Activated T-cell treated with anti-CD3 and anti-CD28 coated beads, Interleukin-2, amount 50 U/mL, for 24 hours (primary cell): ENCODE measurements around the gene MOXD1.

Experiments
- DNase-seq: peaks from one replicate; pipeline ENCODE4 v3.0.0-alpha.2; 2020
- H3K27ac Mint-ChIP-seq: 2 replicates; pipeline ENCODE4 v1.8.0; 2020; ENCODE audit warnings: mild to moderate bottlenecking, mixed read lengths
- H3K27me3 Mint-ChIP-seq: 2 replicates; pipeline ENCODE4 v1.8.0; 2020; ENCODE audit warnings: mixed read lengths
- H3K36me3 Mint-ChIP-seq: 2 replicates; pipeline ENCODE4 v1.8.0; 2020; ENCODE audit warnings: low read depth, mixed read lengths
- H3K4me1 Mint-ChIP-seq: 2 replicates; pipeline ENCODE4 v1.8.0; 2020; ENCODE audit warnings: low read depth, mixed read lengths
- H3K4me3 Mint-ChIP-seq: 2 replicates; pipeline ENCODE4 v1.8.0; 2020; ENCODE audit warnings: mild to moderate bottlenecking, moderate library complexity, mixed read lengths
- H3K9me3 Mint-ChIP-seq: 2 replicates; pipeline ENCODE4 v1.8.0; 2020; ENCODE audit warnings: mixed read lengths

MOXD1 gene

DNA sequence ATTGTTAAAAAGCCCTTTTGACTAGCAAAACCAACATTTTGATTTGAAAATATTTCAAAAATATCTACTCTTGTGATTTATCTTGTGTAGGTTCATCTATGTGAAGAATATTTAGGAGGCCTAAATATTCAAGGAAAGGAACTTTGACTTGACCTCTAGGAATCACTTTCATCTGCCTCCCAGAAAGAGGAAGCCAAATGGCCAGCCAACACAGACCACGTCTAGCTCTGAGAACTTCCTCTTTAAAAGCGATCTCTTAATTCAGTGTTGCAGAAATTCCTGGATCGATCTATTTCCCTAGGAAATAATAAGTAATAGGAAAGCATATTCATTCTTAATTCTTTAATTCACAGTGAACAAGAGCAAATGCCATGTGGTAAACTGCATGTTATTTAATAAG, 9.6 kb upstream of the MOXD1 start:
- no peaks in the 10 kb centered on the region for H3K36me3 Mint-ChIP-seq
- H3K9me3 Mint-ChIP-seq: no peaks in the 10 kb centered on the region
- H3K4me3 Mint-ChIP-seq: no peak overlapping the region
- H3K27me3 Mint-ChIP-seq: peaks cover 62% of the 10 kb centered on the region
- no peak for DNase-seq
- H3K27ac Mint-ChIP-seq: no peak overlapping the region
- H3K4me1 Mint-ChIP-seq: no peaks in the 10 kb centered on the region

DNA sequence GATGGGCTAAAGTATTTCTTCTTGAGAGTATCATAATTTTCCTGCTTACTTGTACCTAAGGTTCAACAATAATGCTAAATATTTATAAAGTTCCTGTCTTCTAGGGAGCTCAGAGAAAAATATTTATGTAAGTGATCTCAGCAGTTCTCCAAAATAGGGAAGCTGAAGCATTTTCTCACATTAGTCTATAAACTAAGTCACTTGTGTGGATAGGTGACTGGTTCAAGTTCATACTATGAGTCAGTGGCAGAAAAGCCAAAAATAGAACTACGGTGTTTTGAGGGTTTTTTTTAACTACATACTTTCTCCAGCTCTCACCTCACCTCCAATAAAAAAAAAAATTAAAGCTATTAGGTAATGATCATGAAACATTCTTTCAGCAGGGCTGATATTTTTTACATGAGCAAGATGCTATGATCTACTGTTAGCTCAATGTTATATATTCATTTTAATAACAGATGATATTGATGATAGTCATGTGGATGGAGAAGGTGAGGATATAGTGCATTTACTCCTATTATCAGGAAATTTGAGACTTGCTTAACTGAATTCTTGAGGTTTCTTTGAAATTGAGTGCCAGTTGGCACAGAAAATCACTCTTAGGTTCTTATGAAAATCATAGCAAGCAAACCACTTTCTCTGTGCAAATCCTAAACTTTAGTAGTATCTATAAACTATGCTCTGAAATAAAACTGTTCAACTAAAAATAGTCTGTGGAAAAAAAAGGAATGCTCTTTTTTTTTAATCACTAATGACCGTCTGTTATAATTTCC, 4.1 kb upstream of the MOXD1 start:
- DNase-seq: no peak
- no peak overlapping the region for H3K27ac Mint-ChIP-seq

GRCh38 chr6:132404736-132405135, 3.5 kb upstream of the MOXD1 start:
- Mint-ChIP-seq H3K27ac (no peak overlapping the region), H3K27me3 (peaks cover 74% of the 10 kb centered on the region), H3K36me3 (no peaks in the 10 kb centered on the region), H3K4me3 (no peak overlapping the region), H3K4me1 (peaks cover 24% of the 10 kb centered on the region), H3K9me3 (no peaks in the 10 kb centered on the region)
- no peak for DNase-seq

More for the DNA sequence above, 4.1 kb upstream of the MOXD1 start:
- Mint-ChIP-seq H3K4me1 (peaks cover 23% of the 10 kb centered on the region), H3K4me3 (no peak overlapping the region), H3K36me3 (no peaks in the 10 kb centered on the region), H3K27me3 (peaks cover 73% of the 10 kb centered on the region), H3K9me3 (no peaks in the 10 kb centered on the region)

- no peaks in the 10 kb centered on the region for H3K9me3 Mint-ChIP-seq
- H3K36me3 Mint-ChIP-seq: no peaks in the 10 kb centered on the region
- no peak overlapping the region for H3K4me3 Mint-ChIP-seq
- peaks cover 78% of the 10 kb centered on the region for H3K27me3 Mint-ChIP-seq
- no peak for DNase-seq
- H3K27ac Mint-ChIP-seq: no peak overlapping the region
- peaks cover 24% of the 10 kb centered on the region for H3K4me1 Mint-ChIP-seq
These were observed 3.1 kb upstream of the MOXD1 start for GRCh38 chr6:132404330-132404729.

DNA sequence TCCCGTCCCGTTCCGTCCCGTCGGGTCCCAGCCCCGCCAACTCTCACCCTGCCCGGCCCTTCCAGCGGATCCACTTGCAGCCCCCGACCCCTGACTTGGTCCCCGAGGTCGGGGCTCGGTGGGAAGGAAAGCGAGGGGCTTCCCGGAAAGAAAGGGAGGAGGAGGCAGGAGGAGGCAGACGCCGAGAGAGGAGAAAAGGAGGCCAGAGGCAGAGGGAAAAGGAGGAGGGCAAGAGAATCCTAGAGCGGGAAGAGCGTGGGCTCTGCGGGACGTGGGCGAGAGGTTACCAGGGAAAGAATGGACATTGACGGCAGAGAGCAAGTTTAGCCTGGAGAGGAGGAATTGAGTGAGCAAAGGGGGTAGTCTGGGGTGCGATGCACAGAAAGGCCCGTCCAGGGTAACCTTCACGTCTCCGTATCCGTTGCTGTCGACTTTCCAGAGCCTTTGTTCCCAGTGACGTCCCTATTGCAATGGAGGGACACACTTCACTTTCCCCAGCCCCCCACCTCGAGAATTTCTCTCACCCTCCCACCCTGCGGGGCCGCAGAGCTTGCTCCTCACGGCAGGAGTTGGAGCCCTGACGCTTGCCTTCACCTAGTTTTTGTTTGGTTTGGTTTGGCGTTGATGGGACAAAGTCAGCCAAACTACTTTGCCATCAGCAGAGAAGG, 477 bp upstream of the MOXD1 start:
- H3K9me3 Mint-ChIP-seq: no peaks in the 10 kb centered on the region

GRCh38 chr6:132400555-132400882, 756 bp downstream of the MOXD1 start:
- Mint-ChIP-seq H3K4me3 (peak overlapping the region; percentile 46), H3K36me3 (no peaks in the 10 kb centered on the region), H3K27ac (no peak overlapping the region), H3K27me3 (peaks cover 77% of the 10 kb centered on the region), H3K9me3 (peaks cover 8% of the 10 kb centered on the region), H3K4me1 (peaks cover 24% of the 10 kb centered on the region)
- no peak for DNase-seq

More for the DNA sequence above, 477 bp upstream of the MOXD1 start:
- H3K27me3 Mint-ChIP-seq: peaks cover 76% of the 10 kb centered on the region
- peaks cover 24% of the 10 kb centered on the region for H3K4me1 Mint-ChIP-seq
- H3K4me3 Mint-ChIP-seq: peak overlapping the region; percentile 20
- no peak overlapping the region for H3K27ac Mint-ChIP-seq
- no peak for DNase-seq
- H3K36me3 Mint-ChIP-seq: no peaks in the 10 kb centered on the region

GRCh38 chr6:132399376-132400074, 1.8 kb downstream of the MOXD1 start:
- no peak for DNase-seq
- Mint-ChIP-seq H3K4me1 (peaks cover 15% of the 10 kb centered on the region), H3K4me3 (no peak overlapping the region), H3K27me3 (peaks cover 82% of the 10 kb centered on the region), H3K36me3 (no peaks in the 10 kb centered on the region), H3K9me3 (peaks cover 17% of the 10 kb centered on the region), H3K27ac (no peak overlapping the region)

- no peaks in the 10 kb centered on the region for H3K4me1 Mint-ChIP-seq
- peaks cover 31% of the 10 kb centered on the region for H3K9me3 Mint-ChIP-seq
- H3K27ac Mint-ChIP-seq: no peak overlapping the region
- H3K36me3 Mint-ChIP-seq: no peaks in the 10 kb centered on the region
- peaks cover 74% of the 10 kb centered on the region for H3K27me3 Mint-ChIP-seq
- H3K4me3 Mint-ChIP-seq: no peak overlapping the region
- DNase-seq: no peak
These were observed 6.2 kb downstream of the MOXD1 start for GRCh38 chr6:132395015-132395597.

GRCh38 chr6:132392792-132393191, 8.5 kb downstream of the MOXD1 start:
- Mint-ChIP-seq H3K27ac (no peak overlapping the region), H3K4me1 (no peaks in the 10 kb centered on the region), H3K36me3 (no peaks in the 10 kb centered on the region), H3K27me3 (peaks cover 63% of the 10 kb centered on the region), H3K4me3 (no peak overlapping the region), H3K9me3 (peaks cover 31% of the 10 kb centered on the region)
- no peak for DNase-seq

DNA sequence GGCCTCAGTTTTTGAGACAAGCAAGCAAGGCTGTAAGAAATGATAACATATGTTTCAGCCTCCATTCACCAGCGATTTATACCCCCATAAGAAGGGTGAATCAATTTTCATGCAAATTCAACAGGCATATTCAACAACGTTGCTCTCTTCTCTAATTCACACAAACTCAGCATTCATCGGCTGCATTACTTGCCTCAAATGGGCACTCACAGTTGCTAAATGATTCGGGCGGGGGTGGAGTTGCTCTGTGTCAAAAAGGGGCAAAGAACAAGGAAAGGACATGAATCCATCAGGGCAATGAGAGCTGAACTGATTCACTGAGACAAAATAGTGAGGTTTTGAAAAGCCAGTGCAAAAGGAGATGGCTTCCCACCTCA, 9.0 kb downstream of the MOXD1 start:
- DNase-seq: no peak
- Mint-ChIP-seq H3K4me1 (no peaks in the 10 kb centered on the region), H3K9me3 (peaks cover 31% of the 10 kb centered on the region), H3K4me3 (no peak overlapping the region), H3K27me3 (peaks cover 57% of the 10 kb centered on the region), H3K27ac (no peak overlapping the region), H3K36me3 (no peaks in the 10 kb centered on the region)

DNA sequence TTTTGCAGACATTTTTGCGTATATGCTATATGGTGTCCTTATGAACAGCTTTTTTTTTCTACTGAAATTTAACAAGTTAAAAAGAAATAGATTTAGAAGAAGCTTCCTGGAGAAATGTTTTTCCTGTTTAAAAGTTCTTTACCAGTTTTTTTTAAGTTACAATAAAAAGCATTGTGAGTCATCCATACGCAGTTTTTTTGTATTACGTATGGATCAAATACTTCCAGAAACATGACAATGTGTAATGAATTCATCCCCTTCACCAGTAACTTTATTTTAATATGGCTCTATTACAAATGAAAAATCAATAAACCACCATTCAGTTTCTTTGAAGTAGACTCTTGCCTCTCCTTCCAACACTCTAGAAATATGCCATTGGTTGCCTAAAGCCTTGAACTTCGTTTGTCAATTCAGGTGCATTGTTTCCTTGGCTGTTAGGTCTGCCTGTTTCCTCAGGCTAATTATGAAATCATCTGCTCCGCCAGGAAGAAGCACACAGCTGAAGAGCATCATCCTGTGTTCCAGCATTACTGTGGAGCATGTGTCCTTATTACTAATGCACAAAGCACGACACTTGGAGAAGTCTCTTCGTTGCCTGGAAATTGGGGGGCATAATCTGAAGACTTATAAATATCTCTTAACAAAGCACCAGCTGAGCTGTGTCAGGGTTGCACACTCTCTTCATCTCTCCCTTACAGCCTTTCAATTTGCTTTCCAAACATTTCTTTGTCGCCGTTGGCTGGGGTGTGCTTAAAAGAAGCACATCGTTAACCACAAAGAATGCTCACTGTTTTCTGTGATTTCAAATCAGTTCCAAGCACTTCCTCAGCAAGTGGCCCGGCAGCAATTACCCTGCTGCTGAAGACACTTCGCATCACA, 9.6 kb downstream of the MOXD1 start:
- Mint-ChIP-seq H3K36me3 (no peaks in the 10 kb centered on the region), H3K4me3 (no peak overlapping the region), H3K9me3 (peaks cover 31% of the 10 kb centered on the region), H3K27ac (no peak overlapping the region), H3K4me1 (no peaks in the 10 kb centered on the region), H3K27me3 (peaks cover 51% of the 10 kb centered on the region)
- no peak for DNase-seq

DNA sequence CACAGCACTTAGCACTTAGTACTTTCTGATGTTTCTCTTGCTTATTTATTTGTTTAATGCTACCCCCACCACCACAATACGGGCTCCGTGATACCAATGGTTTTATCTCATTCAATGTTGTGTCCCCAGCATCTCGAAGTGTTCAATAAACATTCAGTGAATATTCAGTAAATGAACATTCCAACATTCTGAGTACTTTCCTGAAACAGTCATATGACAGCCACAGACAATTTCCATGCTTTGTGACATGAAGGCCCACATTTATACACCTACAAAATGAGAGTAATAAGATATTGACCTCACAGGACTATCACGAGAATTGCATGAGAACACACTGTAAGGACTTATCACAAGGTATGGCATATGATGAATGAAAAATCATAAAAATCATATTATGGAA, 10.8 kb downstream of the MOXD1 start:
- H3K36me3 Mint-ChIP-seq: no peaks in the 10 kb centered on the region
- peaks cover 42% of the 10 kb centered on the region for H3K27me3 Mint-ChIP-seq
- no peak overlapping the region for H3K27ac Mint-ChIP-seq
- H3K4me3 Mint-ChIP-seq: no peak overlapping the region
- H3K9me3 Mint-ChIP-seq: peaks cover 22% of the 10 kb centered on the region
- DNase-seq: no peak
- no peaks in the 10 kb centered on the region for H3K4me1 Mint-ChIP-seq

- Mint-ChIP-seq H3K27me3 (peaks cover 42% of the 10 kb centered on the region), H3K27ac (no peak overlapping the region), H3K9me3 (peaks cover 19% of the 10 kb centered on the region), H3K4me1 (no peaks in the 10 kb centered on the region), H3K4me3 (no peak overlapping the region), H3K36me3 (no peaks in the 10 kb centered on the region)
- DNase-seq: no peak
These were observed 11.3 kb downstream of the MOXD1 start for GRCh38 chr6:132390017-132390416.

DNA sequence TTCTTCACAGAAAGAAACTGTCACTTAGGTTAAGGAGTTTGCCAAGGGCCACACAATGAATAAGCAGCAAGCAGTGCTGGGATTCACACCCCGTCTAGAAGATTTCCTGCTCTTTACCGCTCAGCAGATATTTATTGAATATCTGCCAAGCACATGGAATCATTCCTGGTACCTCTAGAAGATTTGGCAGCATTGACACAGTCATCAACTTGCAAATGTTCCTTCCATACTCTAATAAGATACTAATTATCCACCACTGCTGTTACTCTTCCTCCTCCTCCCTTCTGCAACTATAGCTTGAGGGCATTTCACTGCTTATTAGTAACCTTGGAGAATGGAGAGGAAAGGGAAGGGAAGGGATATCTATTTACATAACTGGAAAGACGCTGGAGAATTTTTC, 13.0 kb downstream of the MOXD1 start:
- Mint-ChIP-seq H3K27me3 (peaks cover 44% of the 10 kb centered on the region), H3K9me3 (peaks cover 4% of the 10 kb centered on the region), H3K4me1 (no peaks in the 10 kb centered on the region), H3K36me3 (no peaks in the 10 kb centered on the region), H3K27ac (no peak overlapping the region), H3K4me3 (no peak overlapping the region)
- no peak for DNase-seq
